Body of pancreas (tissue), 4 donors: Measurements from ENCODE around the gene SSU72.

Experiments
- POLR2A ChIP-seq, 3 donors: fragments of 450-650 bp; IDR thresholded peaks; one replicate each; pipeline ENCODE4 v1.6.1; 2016; ENCODE audit warnings: antibody characterized with exemption in 3 of 3, mild to moderate bottlenecking in 2 of 3
- TF ChIP-seq, protein P1 (sequence below), 7 experiments: fragments of 450-650 bp in 4 of 7; fragments of 200-600 bp in 3 of 7; sonication (generic) in 3 of 7; IDR thresholded peaks; one replicate each; pipeline ENCODE4 v1.5.1; 2016 to 2019; ENCODE audit warnings: antibody characterized with exemption in 7 of 7

GRCh38 chr1:1521331-1521730, 53.3 kb downstream of the SSU72 start:
- TF ChIP-seq, protein P1, sequence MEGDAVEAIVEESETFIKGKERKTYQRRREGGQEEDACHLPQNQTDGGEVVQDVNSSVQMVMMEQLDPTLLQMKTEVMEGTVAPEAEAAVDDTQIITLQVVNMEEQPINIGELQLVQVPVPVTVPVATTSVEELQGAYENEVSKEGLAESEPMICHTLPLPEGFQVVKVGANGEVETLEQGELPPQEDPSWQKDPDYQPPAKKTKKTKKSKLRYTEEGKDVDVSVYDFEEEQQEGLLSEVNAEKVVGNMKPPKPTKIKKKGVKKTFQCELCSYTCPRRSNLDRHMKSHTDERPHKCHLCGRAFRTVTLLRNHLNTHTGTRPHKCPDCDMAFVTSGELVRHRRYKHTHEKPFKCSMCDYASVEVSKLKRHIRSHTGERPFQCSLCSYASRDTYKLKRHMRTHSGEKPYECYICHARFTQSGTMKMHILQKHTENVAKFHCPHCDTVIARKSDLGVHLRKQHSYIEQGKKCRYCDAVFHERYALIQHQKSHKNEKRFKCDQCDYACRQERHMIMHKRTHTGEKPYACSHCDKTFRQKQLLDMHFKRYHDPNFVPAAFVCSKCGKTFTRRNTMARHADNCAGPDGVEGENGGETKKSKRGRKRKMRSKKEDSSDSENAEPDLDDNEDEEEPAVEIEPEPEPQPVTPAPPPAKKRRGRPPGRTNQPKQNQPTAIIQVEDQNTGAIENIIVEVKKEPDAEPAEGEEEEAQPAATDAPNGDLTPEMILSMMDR (IDR thresholded peaks at IDR 0.05), result no peak
- TF ChIP-seq POLR2A (IDR thresholded peaks at IDR 0.05), result no peak
